RWPE2 (cell line): Measurements from ENCODE around the gene LRRC73.
A peak's percentile ranks its signal among the peaks of the same experiment; 100 is the strongest.

Experiments
- ATAC-seq: fragments of 200-7000 bp; cut with Tn5 transposase; 3 replicates; pipeline ENCODE4 v1.9.1; 2021; ENCODE audit warnings: low read depth
- DNase-seq: peaks from one replicate; pipeline ENCODE4 v3.0.0-alpha.2; 2020; ENCODE audit warnings: low spot score
- H3K27ac ChIP-seq: fragments of 450-650 bp; 2 replicates; pipeline ENCODE4 v1.5.1; 2017; ENCODE audit warnings: mild to moderate bottlenecking; ENCODE audit not compliant: poor library complexity, severe bottlenecking
- H3K27me3 ChIP-seq: fragments of 250-450 bp; sonication (Bioruptor Pico); 2 replicates; pipeline ENCODE4 v1.5.1; 2021; ENCODE audit warnings: mild to moderate bottlenecking, moderate library complexity; ENCODE audit not compliant: insufficient read depth, poor library complexity, severe bottlenecking
- H3K36me3 ChIP-seq: fragments of 250-450 bp; sonication (Bioruptor Pico); 2 replicates; pipeline ENCODE4 v1.5.1; 2020; ENCODE audit warnings: low read depth, mild to moderate bottlenecking, moderate library complexity
- H3K4me1 ChIP-seq: fragments of 250-450 bp; sonication (Bioruptor Pico); 2 replicates; pipeline ENCODE4 v1.5.1; 2021; ENCODE audit warnings: mild to moderate bottlenecking, moderate library complexity; ENCODE audit not compliant: insufficient read depth, poor library complexity, severe bottlenecking
- H3K4me3 ChIP-seq: fragments of 250-450 bp; sonication (Bioruptor Pico); 2 replicates; pipeline ENCODE4 v1.5.1; 2021; ENCODE audit warnings: mild to moderate bottlenecking, moderate library complexity; ENCODE audit not compliant: severe bottlenecking
- H3K9me3 ChIP-seq: fragments of 250-450 bp; sonication (Bioruptor Pico); 2 replicates; pipeline ENCODE4 v1.5.1; 2021; ENCODE audit warnings: mild to moderate bottlenecking, moderate library complexity; ENCODE audit not compliant: severe bottlenecking
- CTCF ChIP-seq: fragments of 450-650 bp; IDR thresholded peaks from one replicate; pipeline ENCODE4 v1.5.1; 2017; ENCODE audit warnings: mild to moderate bottlenecking, moderate library complexity; ENCODE audit not compliant: poor library complexity, severe bottlenecking

The LRRC73 gene

GRCh38 chr6:43490523-43490939 lies 19.6 kb downstream of the LRRC73 start:
- Histone ChIP-seq H3K4me3 (no peak overlapping the region), H3K36me3 (peaks cover 7% of the 10 kb centered on the region; the same call in 1 of the 2 replicates), H3K9me3 (no peaks in the 10 kb centered on the region), H3K4me1 (peaks cover 46% of the 10 kb centered on the region), H3K27ac (no peak overlapping the region), H3K27me3 (no peaks in the 10 kb centered on the region)
- no peak for ATAC-seq
- TF ChIP-seq CTCF: no peak
- no peak for DNase-seq

- no peak for TF ChIP-seq CTCF
- Histone ChIP-seq H3K27ac (no peak overlapping the region), H3K4me1 (peaks cover 35% of the 10 kb centered on the region), H3K27me3 (no peaks in the 10 kb centered on the region), H3K4me3 (no peak overlapping the region), H3K36me3 (peaks cover 8% of the 10 kb centered on the region), H3K9me3 (no peaks in the 10 kb centered on the region)
- no peak for ATAC-seq
- DNase-seq: no peak
These were observed 20.7 kb downstream of the LRRC73 start for GRCh38 chr6:43489277-43490072.

GRCh38 chr6:43488667-43489276 lies 21.4 kb downstream of the LRRC73 start:
- ATAC-seq (0 out of 3 replicates have a peak, but pooled peaks have one; percentile 11), DNase-seq (no peak)
- peaks cover 12% of the 10 kb centered on the region for H3K36me3 ChIP-seq
- H3K4me3 ChIP-seq: no peak overlapping the region
- H3K9me3 ChIP-seq: no peaks in the 10 kb centered on the region
- no peak overlapping the region for H3K27ac ChIP-seq
- H3K4me1 ChIP-seq: peaks cover 28% of the 10 kb centered on the region
- no peak for TF ChIP-seq CTCF
- H3K27me3 ChIP-seq: no peaks in the 10 kb centered on the region

GRCh38 chr6:43481591-43482236 lies 28.4 kb downstream of the LRRC73 start:
- no peak overlapping the region for H3K4me3 ChIP-seq
- H3K36me3 ChIP-seq: peaks cover 30% of the 10 kb centered on the region
- peaks cover 22% of the 10 kb centered on the region for H3K4me1 ChIP-seq
- peak; percentile 93 for ATAC-seq
- H3K27ac ChIP-seq: peak overlapping the region; percentile 74
- no peak for DNase-seq
- no peaks in the 10 kb centered on the region for H3K9me3 ChIP-seq
- no peak for TF ChIP-seq CTCF
- no peaks in the 10 kb centered on the region for H3K27me3 ChIP-seq
